ENCODE data around the gene ASH1L.

ASH1L gene

GRCh38 chr1:155478270-155478852 is 84.2 kb downstream of the ASH1L start:
- no peak; the same call in 2 of the 3 replicates for ATAC-seq
- TF ChIP-seq CSDC2 (CRISPR knock-in tag; IDR thresholded peaks at IDR 0.05) (no peak), SNAI2 (CRISPR knock-in tag; IDR thresholded peaks at IDR 0.05) (no peak), ZNF70 (CRISPR knock-in tag; IDR thresholded peaks at IDR 0.05) (no peak), GLIS3 (CRISPR knock-in tag; IDR thresholded peaks at IDR 0.05) (no peak), BACH2 (CRISPR knock-in tag; IDR thresholded peaks at IDR 0.05; ENCODE audit: borderline replicate concordance) (no peak), CSRNP3 (CRISPR knock-in tag; IDR thresholded peaks at IDR 0.05) (no peak), PPARA (CRISPR knock-in tag; IDR thresholded peaks at IDR 0.05; ENCODE audit: borderline replicate concordance) (no peak), PATZ1 (CRISPR knock-in tag; IDR thresholded peaks at IDR 0.05; ENCODE audit: borderline replicate concordance) (no peak), ISL1 (CRISPR knock-in tag; IDR thresholded peaks at IDR 0.05) (no peak), ESRRG (CRISPR knock-in tag; IDR thresholded peaks at IDR 0.05) (no peak), ZFP30 (CRISPR knock-in tag; IDR thresholded peaks at IDR 0.05) (no peak), OSR1 (CRISPR knock-in tag; IDR thresholded peaks at IDR 0.05) (no peak), ZNF8 (CRISPR knock-in tag; IDR thresholded peaks at IDR 0.05) (no peak), POU6F1 (CRISPR knock-in tag; IDR thresholded peaks at IDR 0.05; ENCODE audit: borderline replicate concordance, low read depth) (no peak), ZFP3 (CRISPR knock-in tag; IDR thresholded peaks at IDR 0.05) (no peak), ZNF565 (CRISPR knock-in tag; conservative IDR thresholded peaks at IDR 0.05; ENCODE audit: low read depth) (no peak), RARB (CRISPR knock-in tag; IDR thresholded peaks at IDR 0.05) (no peak), TSHZ2 (CRISPR knock-in tag; IDR thresholded peaks at IDR 0.05) (no peak), TOX (CRISPR knock-in tag; IDR thresholded peaks at IDR 0.05; ENCODE audit: borderline replicate concordance) (no peak), TCF4 (CRISPR knock-in tag; IDR thresholded peaks at IDR 0.05; ENCODE audit: borderline replicate concordance) (no peak)

GRCh38 chr1:155474146-155474545 is 88.5 kb downstream of the ASH1L start:
- ATAC-seq, result no peak

More at GRCh38 chr1:155474146-155474545, 88.5 kb downstream of the ASH1L start:
- TF ChIP-seq SNAI2 (CRISPR knock-in tag; IDR thresholded peaks at IDR 0.05), result no peak
- TF ChIP-seq ZNF8 (CRISPR knock-in tag; IDR thresholded peaks at IDR 0.05), result no peak
- TF ChIP-seq ZC3H10 (CRISPR knock-in tag; IDR thresholded peaks at IDR 0.05), result no peak
- no peak for TF ChIP-seq TSHZ2 (CRISPR knock-in tag; IDR thresholded peaks at IDR 0.05)
- TF ChIP-seq ISL1 (CRISPR knock-in tag; IDR thresholded peaks at IDR 0.05), result no peak
- TF ChIP-seq ZFP3 (CRISPR knock-in tag; IDR thresholded peaks at IDR 0.05), result no peak
- no peak for TF ChIP-seq ESRRG (CRISPR knock-in tag; IDR thresholded peaks at IDR 0.05)
- no peak for TF ChIP-seq CREB5 (CRISPR knock-in tag; IDR thresholded peaks at IDR 0.05; ENCODE audit: low read depth)
- no peak for TF ChIP-seq ZNF70 (CRISPR knock-in tag; IDR thresholded peaks at IDR 0.05)
- TF ChIP-seq CSDC2 (CRISPR knock-in tag; IDR thresholded peaks at IDR 0.05), result no peak

Measured in SK-N-SH treated with all-trans-retinoic acid at 6 μM for 48 hours (cell line).